Prostate gland (tissue), 2 donors: ENCODE data around the gene MBD6. TPM values are rescaled to one million over a fixed set of nuclear protein-coding genes. Genes with fewer than 3 reads are reported as not detected.

Experiments used
- DNase-seq: peaks from one replicate; pipeline ENCODE4 v3.0.0-alpha.2; 2019; ENCODE audit warnings: low spot score
- H3K27ac ChIP-seq, 2 donors: fragments of 200-600 bp; sonication (generic); 2 replicates each; pipeline ENCODE4 v1.5.1; 2017 to 2019
- H3K27me3 ChIP-seq: fragments of 200-600 bp; sonication (generic); replicated peaks from 2 replicates; pipeline ENCODE4 v1.5.1; 2019; ENCODE audit not compliant: insufficient read depth
- H3K36me3 ChIP-seq, 2 donors: fragments of 200-600 bp; sonication (generic); 1 replicate in 1 of 2; 2 replicates in 1 of 2; pipeline versions ENCODE4 v1.5.1 to v1.8.1; 2017 to 2019
- H3K4me1 ChIP-seq: fragments of 200-600 bp; sonication (generic); replicated peaks from 2 replicates; pipeline ENCODE4 v1.5.1; 2019
- H3K4me3 ChIP-seq, 2 donors: fragments of 200-600 bp; sonication (generic); 2 replicates each; pipeline ENCODE4 v1.5.1; 2017 to 2019
- H3K9me3 ChIP-seq: fragments of 200-600 bp; sonication (generic); 2 replicates; pipeline ENCODE4 v1.5.1; 2017
- CTCF ChIP-seq, 4 experiments: fragments of 200-600 bp in 2 of 4; fragments of 450-650 bp in 2 of 4; sonication (generic) in 2 of 4; IDR thresholded peaks; 1 replicate in 3 of 4; 2 replicates in 1 of 4; pipeline ENCODE4 v1.5.1; 2016 to 2019; ENCODE audit warnings: antibody characterized with exemption in 4 of 4, mild to moderate bottlenecking in 2 of 4, moderate library complexity in 2 of 4
- POLR2A ChIP-seq: fragments of 450-650 bp; IDR thresholded peaks from one replicate; pipeline ENCODE4 v1.6.1; 2016; ENCODE audit warnings: antibody characterized with exemption, mild to moderate bottlenecking
- POLR2AphosphoS5 ChIP-seq: sonication (generic); formaldehyde crosslinking; IDR thresholded peaks from one replicate; pipeline ENCODE4 v1.6.1; 2017; ENCODE audit warnings: antibody characterized with exemption
- WGBS: methylation state at CpG from one replicate; pipeline ENCODE4 v1.1.5; 2018; 5-methylcytosine and 5-hydroxymethylcytosine counted together
- intact Hi-C: fragments of 100-400 bp; cut with DNase I; formaldehyde crosslinking; loops from one replicate; pipeline ENCODE4 v1.14.2; 2022
- total RNA-seq, 2 donors: library from RNA; depleted of rRNA; stranded (reverse); fragments of >200 nt; gene quantifications; one replicate each; pipeline ENCODE4 v1.1.0, GENCODE V29; 2016

MBD6 gene
- total RNA-seq, 2 donors from 2014 or later, result 54.5 to 92.1 TPM

- Histone ChIP-seq H3K9me3 (no peaks in the 10 kb centered on the region), H3K4me3 (peak overlapping the region in 1 of 2 donors; percentile 26), H3K36me3 (no peaks in the 10 kb centered on the region), H3K27ac (no peak overlapping the region), H3K4me1 (peaks cover 13% of the 10 kb centered on the region), H3K27me3 (peaks cover 10% of the 10 kb centered on the region)
- WGBS, result 36% methylated on average over 7 of the region's 7 CpGs
- no peak for DNase-seq
- TF ChIP-seq POLR2AphosphoS5 (no peak), CTCF (IDR thresholded peaks at IDR 0.05) (no peak), POLR2A (no peak)
- intact Hi-C loops, result no loop called here
These were observed 47.8 kb upstream of the MBD6 start for GRCh38 chr12:57474862-57475261.

- Histone ChIP-seq H3K4me1 (peaks cover 13% of the 10 kb centered on the region), H3K27ac (no peak overlapping the region), H3K4me3 (peak overlapping the region; percentile 12 to 26), H3K9me3 (no peaks in the 10 kb centered on the region), H3K36me3 (no peaks in the 10 kb centered on the region), H3K27me3 (peaks cover 10% of the 10 kb centered on the region)
- DNase-seq, result no peak
- WGBS, result 8% methylated on average over 84 of the region's 84 CpGs
- TF ChIP-seq CTCF (IDR thresholded peaks at IDR 0.05), result no peak
- no peak for TF ChIP-seq POLR2A
- no peak for TF ChIP-seq POLR2AphosphoS5
- intact Hi-C loops, result no loop called here
These were observed 47.1 kb upstream of the MBD6 start for GRCh38 chr12:57475271-57476161.

GRCh38 chr12:57476162-57476992 is 46.2 kb upstream of the MBD6 start:
- intact Hi-C loops, result no loop called here
- Histone ChIP-seq H3K4me3 (peak overlapping the region; percentile 12 to 26), H3K36me3 (no peaks in the 10 kb centered on the region), H3K27me3 (peaks cover 10% of the 10 kb centered on the region), H3K9me3 (no peaks in the 10 kb centered on the region), H3K27ac (no peak overlapping the region), H3K4me1 (peaks cover 13% of the 10 kb centered on the region)
- DNase-seq, result no peak
- WGBS, result 22% methylated on average over 29 of the region's 29 CpGs
- TF ChIP-seq CTCF (IDR thresholded peaks at IDR 0.05) (peak in 1 of 4 experiments; percentile 16), POLR2A (no peak)

- H3K27ac ChIP-seq, result no peak overlapping the region
- H3K27me3 ChIP-seq, result peaks cover 10% of the 10 kb centered on the region
- 84% methylated on average over 15 of the region's 15 CpGs for WGBS
- intact Hi-C loops, result no loop called here
- no peaks in the 10 kb centered on the region for H3K36me3 ChIP-seq
- H3K4me1 ChIP-seq, result peaks cover 13% of the 10 kb centered on the region
- no peaks in the 10 kb centered on the region for H3K9me3 ChIP-seq
- peak overlapping the region; percentile 3 to 8 for H3K4me3 ChIP-seq
- TF ChIP-seq CTCF (IDR thresholded peaks at IDR 0.05) (no peak), POLR2A (no peak), POLR2AphosphoS5 (no peak)
- DNase-seq, result no peak
These were observed 45.5 kb upstream of the MBD6 start for GRCh38 chr12:57476993-57477709.
